Liver (tissue), 10 donors: ENCODE measurements around the gene ENTPD7. TPM values are rescaled to one million over a fixed set of nuclear protein-coding genes. Genes with fewer than 3 reads are reported as not detected.

Source experiments
- DNase-seq: peaks from one replicate; pipeline ENCODE4 v3.0.0-alpha.2; 2017; ENCODE audit warnings: low spot score
- H3K27ac ChIP-seq, 2 donors: one replicate each; pipeline ENCODE4 v1.7.0; 2013; ENCODE audit warnings: inconsistent platforms in 2 of 2, low read length in 2 of 2, control low read depth in 1 of 2, low read depth in 1 of 2, mild to moderate bottlenecking in 1 of 2
- H3K27me3 ChIP-seq, 4 donors: one replicate each; pipeline versions ENCODE4 v1.6.1 to v1.7.0; 2013; ENCODE audit warnings: low read length in 3 of 4, inconsistent platforms in 1 of 4, mild to moderate bottlenecking in 1 of 4, moderate library complexity in 1 of 4; ENCODE audit not compliant: control insufficient read depth in 4 of 4, insufficient read depth in 4 of 4
- H3K36me3 ChIP-seq, 4 donors: one replicate each; pipeline versions ENCODE4 v1.6.1 to v1.7.0; 2013; ENCODE audit warnings: low read length in 3 of 4, mild to moderate bottlenecking in 3 of 4, low read depth in 1 of 4, moderate library complexity in 1 of 4; ENCODE audit not compliant: control insufficient read depth in 4 of 4, insufficient read depth in 3 of 4
- H3K4me1 ChIP-seq, 4 donors: one replicate each; pipeline versions ENCODE4 v1.6.1 to v1.7.0; 2013; ENCODE audit warnings: low read length in 3 of 4, mild to moderate bottlenecking in 3 of 4, moderate library complexity in 1 of 4; ENCODE audit not compliant: control insufficient read depth in 4 of 4, insufficient read depth in 4 of 4
- H3K4me3 ChIP-seq, 3 donors: one replicate each; pipeline versions ENCODE4 v1.6.1 to v1.7.0; 2013; ENCODE audit warnings: low read length in 3 of 3, control low read depth in 1 of 3, low read depth in 1 of 3, mild to moderate bottlenecking in 1 of 3
- H3K9ac ChIP-seq, 2 donors: one replicate each; pipeline ENCODE4 v1.7.0; 2013; ENCODE audit warnings: low read length in 2 of 2, mild to moderate bottlenecking in 2 of 2, moderate library complexity in 2 of 2, control low read depth in 1 of 2, low read depth in 1 of 2
- H3K9me3 ChIP-seq, 4 donors: one replicate each; pipeline versions ENCODE4 v1.6.1 to v1.7.0; 2013; ENCODE audit warnings: low read length in 3 of 4; ENCODE audit not compliant: control insufficient read depth in 4 of 4
- ATF3 ChIP-seq: IDR thresholded peaks from 2 replicates; pipeline ENCODE4 v1.6.1; 2016; ENCODE audit warnings: antibody characterized with exemption
- CTCF ChIP-seq: fragments of 150-350 bp; IDR thresholded peaks from 2 replicates; pipeline ENCODE4 v1.5.1; 2017; ENCODE audit warnings: improper control_type of control experiment, low read depth, low read length; ENCODE audit not compliant: missing input control
- EGR1 ChIP-seq, 2 donors: IDR thresholded peaks; 2 replicates each; pipeline ENCODE4 v1.6.1; 2016 to 2018; ENCODE audit warnings: antibody characterized with exemption in 2 of 2, low read depth in 2 of 2
- FOXA1 ChIP-seq: IDR thresholded peaks from 2 replicates; pipeline ENCODE4 v1.6.1; 2016; ENCODE audit warnings: antibody characterized with exemption
- FOXA2 ChIP-seq: IDR thresholded peaks from 2 replicates; pipeline ENCODE4 v1.6.1; 2016; ENCODE audit warnings: antibody characterized with exemption
- GABPA ChIP-seq, 2 donors: IDR thresholded peaks in 1 of 2; conservative IDR thresholded peaks in 1 of 2; 2 replicates each; pipeline ENCODE4 v1.6.1; 2016; ENCODE audit warnings: antibody characterized with exemption in 2 of 2, mild to moderate bottlenecking in 1 of 2, moderate library complexity in 1 of 2
- HNF4A ChIP-seq, 2 donors: conservative IDR thresholded peaks; 2 replicates each; pipeline ENCODE4 v1.6.1; 2016; ENCODE audit warnings: antibody characterized with exemption in 2 of 2, mild to moderate bottlenecking in 2 of 2
- HNF4G ChIP-seq: IDR thresholded peaks from 2 replicates; pipeline ENCODE4 v1.6.1; 2016; ENCODE audit warnings: antibody characterized with exemption
- JUND ChIP-seq, 2 donors: IDR thresholded peaks; 2 replicates each; pipeline ENCODE4 v1.6.1; 2016; ENCODE audit warnings: antibody characterized with exemption in 2 of 2
- MAX ChIP-seq: IDR thresholded peaks from 2 replicates; pipeline ENCODE4 v1.6.1; 2016; ENCODE audit warnings: antibody characterized with exemption
- NR2F2 ChIP-seq: IDR thresholded peaks from 2 replicates; pipeline ENCODE4 v1.6.1; 2016; ENCODE audit warnings: antibody characterized with exemption
- RAD21 ChIP-seq, 2 donors: IDR thresholded peaks; 2 replicates each; pipeline ENCODE4 v1.6.1; 2016; ENCODE audit warnings: antibody characterized with exemption in 2 of 2, mild to moderate bottlenecking in 2 of 2
- REST ChIP-seq: IDR thresholded peaks from 2 replicates; pipeline ENCODE4 v1.6.1; 2016; ENCODE audit warnings: antibody characterized with exemption, mild to moderate bottlenecking
- RXRA ChIP-seq, 2 donors: IDR thresholded peaks; 2 replicates each; pipeline ENCODE4 v1.6.1; 2017 to 2018; ENCODE audit warnings: antibody characterized with exemption in 2 of 2, mild to moderate bottlenecking in 1 of 2
- SP1 ChIP-seq: IDR thresholded peaks from 2 replicates; pipeline ENCODE4 v1.6.1; 2018; ENCODE audit warnings: antibody characterized with exemption, mild to moderate bottlenecking
- TAF1 ChIP-seq: conservative IDR thresholded peaks from 2 replicates; pipeline ENCODE4 v1.6.1; 2016; ENCODE audit warnings: antibody characterized with exemption, mild to moderate bottlenecking
- YY1 ChIP-seq: IDR thresholded peaks from 2 replicates; pipeline ENCODE4 v1.6.1; 2016; ENCODE audit warnings: antibody characterized with exemption, mild to moderate bottlenecking
- WGBS: extraction: QIAGEN DNeasy Blood & Tissue Kit; methylation state at CpG from one replicate; pipeline ENCODE4 v1.1.7; 2013; 5-methylcytosine and 5-hydroxymethylcytosine counted together
- polyA plus RNA-seq, 2 donors: library from polyadenylated mRNA; stranded (reverse) in 1 of 2; unstranded in 1 of 2; fragments of 200-250 nt in 1 of 2; fragments of >200 nt in 1 of 2; fragmentation: Nextera tagmentation in 1 of 2; extraction: Ambion mirVana in 1 of 2; gene quantifications; one replicate each; pipeline versions ENCODE4 v1.2.1 to v1.2.3, GENCODE V29; 2013 to 2015
- small RNA-seq: library from RNA; depleted of rRNA; stranded (forward); fragments of <200 nt; gene quantifications from one replicate; pipeline ENCODE3, GENCODE V24; 2014
- total RNA-seq, 2 donors: library from RNA; depleted of rRNA; stranded (reverse); fragments of >200 nt; gene quantifications; one replicate each; pipeline ENCODE4 v1.2.3, GENCODE V29; 2014
- TF ChIP-seq, protein P1 (sequence below): IDR thresholded peaks from 2 replicates; pipeline ENCODE4 v1.6.1; 2016; ENCODE audit warnings: antibody characterized with exemption
- donor health status: healthy.
- donor health status: healthy.
- donor health status: healthy.
- donor health status: healthy.
- donor health status: healthy.

Gene ENTPD7
- total and polyA plus RNA-seq, 4 donors, result 2.0 to 27.2 (median 12.1) TPM

DNA sequence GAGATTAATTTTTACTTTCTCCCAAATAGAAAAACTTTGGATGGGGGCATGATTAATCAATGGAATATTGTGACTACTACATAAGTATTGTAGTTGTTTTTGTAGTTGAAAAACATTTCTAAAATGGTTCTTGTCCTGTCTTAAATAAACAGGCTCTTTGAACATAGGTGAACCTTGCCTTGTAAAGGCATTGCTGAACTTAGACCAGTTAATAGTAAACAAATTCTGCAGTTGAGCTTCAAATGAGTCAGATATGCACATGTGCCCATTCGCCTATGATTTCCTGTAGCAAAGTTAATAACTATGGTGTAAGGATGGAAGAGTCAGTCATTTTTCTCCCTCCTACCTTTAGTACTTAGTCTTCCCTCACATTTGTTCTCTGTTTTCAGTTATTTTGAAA lies 95.4 kb downstream of the ENTPD7 start:
- Histone ChIP-seq H3K9me3 (no peaks in the 10 kb centered on the region), H3K36me3 (peaks cover 3 to 29% (median 25%) of the 10 kb centered on the region in 4 donors), H3K4me1 (peaks cover 2 to 13% (median 4%) of the 10 kb centered on the region in 4 donors), H3K27ac (peak overlapping the region; percentile 62 to 70), H3K4me3 (no peak overlapping the region), H3K27me3 (no peaks in the 10 kb centered on the region), H3K9ac (no peak overlapping the region)
- 35% methylated on average over 1 of the region's 1 CpG for WGBS
- no peak for DNase-seq
- TF ChIP-seq FOXA2 (peak; percentile 94), RAD21 (IDR thresholded peaks at IDR 0.05) (peak; percentile 31 to 53), NR2F2 (no peak), JUND (IDR thresholded peaks at IDR 0.05) (peak; percentile 58 to 94), SP1 (peak; percentile 86), HNF4G (peak; percentile 64), RXRA (IDR thresholded peaks at IDR 0.05) (peak; percentile 58 to 80), TAF1 (no peak), MAX (peak; percentile 79), ATF3 (no peak), EGR1 (IDR thresholded peaks at IDR 0.05; ENCODE audit: low read depth in 2 of 2) (no peak), HNF4A (conservative IDR thresholded peaks at IDR 0.05) (peak; percentile 87 to 94), REST (peak; percentile 60), CTCF (no peak), GABPA (IDR thresholded peaks at IDR 0.05 in 1 of 2, conservative IDR thresholded peaks at IDR 0.05 in 1 of 2) (peak in 1 of 2 donors; percentile 27), YY1 (peak; percentile 93), FOXA1 (peak; percentile 72)
- TF ChIP-seq, protein P1, sequence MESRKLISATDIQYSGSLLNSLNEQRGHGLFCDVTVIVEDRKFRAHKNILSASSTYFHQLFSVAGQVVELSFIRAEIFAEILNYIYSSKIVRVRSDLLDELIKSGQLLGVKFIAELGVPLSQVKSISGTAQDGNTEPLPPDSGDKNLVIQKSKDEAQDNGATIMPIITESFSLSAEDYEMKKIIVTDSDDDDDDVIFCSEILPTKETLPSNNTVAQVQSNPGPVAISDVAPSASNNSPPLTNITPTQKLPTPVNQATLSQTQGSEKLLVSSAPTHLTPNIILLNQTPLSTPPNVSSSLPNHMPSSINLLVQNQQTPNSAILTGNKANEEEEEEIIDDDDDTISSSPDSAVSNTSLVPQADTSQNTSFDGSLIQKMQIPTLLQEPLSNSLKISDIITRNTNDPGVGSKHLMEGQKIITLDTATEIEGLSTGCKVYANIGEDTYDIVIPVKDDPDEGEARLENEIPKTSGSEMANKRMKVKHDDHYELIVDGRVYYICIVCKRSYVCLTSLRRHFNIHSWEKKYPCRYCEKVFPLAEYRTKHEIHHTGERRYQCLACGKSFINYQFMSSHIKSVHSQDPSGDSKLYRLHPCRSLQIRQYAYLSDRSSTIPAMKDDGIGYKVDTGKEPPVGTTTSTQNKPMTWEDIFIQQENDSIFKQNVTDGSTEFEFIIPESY, result peak; percentile 35

Small RNAs within 50 kb of the gene (small RNA-seq; reads per million reads assigned to genes)
- not detected for gene AL133353.1

Other genes starting within 250 kb of the ENTPD7 start
- gene GOT1, start 228.9 kb upstream of the ENTPD7 start, total RNA-seq, result 100 to 1,000 TPM in 1 of 2 donors, 10 to 100 TPM in 1; 73.5 to 137 TPM
- 100 to 1,000 TPM; 109 to 271 TPM for gene GOT1, start 228.9 kb upstream of the ENTPD7 start, polyA plus RNA-seq
- gene NKX2-3, start 126.6 kb upstream of the ENTPD7 start, total RNA-seq, result under 1 TPM in 1 of 2 donors, not detected in 1; 0.09 TPM
- gene NKX2-3, start 126.6 kb upstream of the ENTPD7 start, polyA plus RNA-seq, result under 1 TPM in 1 of 2 donors, not detected in 1; 0.06 TPM
- 10 to 100 TPM; 15.3 to 18.2 TPM for gene SLC25A28, start 39.1 kb upstream of the ENTPD7 start, total RNA-seq
- gene SLC25A28, start 39.1 kb upstream of the ENTPD7 start, polyA plus RNA-seq, result 10 to 100 TPM; 11.8 to 28.6 TPM
- 10 to 100 TPM; 22.6 to 25.2 TPM for gene COX15, start 72.6 kb downstream of the ENTPD7 start, total RNA-seq
- gene COX15, start 72.6 kb downstream of the ENTPD7 start, polyA plus RNA-seq, result 10 to 100 TPM; 13.4 to 19.0 TPM
- gene CUTC, start 72.7 kb downstream of the ENTPD7 start, total RNA-seq, result 10 to 100 TPM; 10.3 to 19.6 TPM
- 10 to 100 TPM; 15.0 to 23.4 TPM for gene CUTC, start 72.7 kb downstream of the ENTPD7 start, polyA plus RNA-seq
- 100 to 1,000 TPM in 1 of 2 donors, 10 to 100 TPM in 1; 45.6 to 234 TPM for gene ABCC2, start 123.1 kb downstream of the ENTPD7 start, total RNA-seq
- gene ABCC2, start 123.1 kb downstream of the ENTPD7 start, polyA plus RNA-seq, result 10 to 100 TPM; 67.7 to 72.5 TPM